Fibroblast of villous mesenchyme (primary cell): Measurements from ENCODE around the gene ARRB2. TPM values are rescaled to one million over a fixed set of nuclear protein-coding genes. Genes with fewer than 3 reads are reported as not detected.

Experiments used
- DNase-seq: peaks from one replicate; pipeline ENCODE4 v3.0.0-alpha.2; 2010; ENCODE audit warnings: low read depth
- H3K4me3 ChIP-seq: 2 replicates; pipeline ENCODE4 v1.5.1; 2011; ENCODE audit warnings: low read depth, mild to moderate bottlenecking, low read length
- CTCF ChIP-seq: IDR thresholded peaks from 2 replicates; pipeline ENCODE4 v1.5.1; 2012; ENCODE audit warnings: low read depth, mild to moderate bottlenecking, low read length; ENCODE audit not compliant: insufficient read depth
- total RNA-seq: library from RNA; depleted of rRNA; stranded (reverse); fragments of >200 nt; gene quantifications from 2 replicates; pipeline ENCODE4 v1.2.3, GENCODE V29; 2012

Gene ARRB2
- total RNA-seq, 1 donor, result 3.5 TPM

- H3K4me3 ChIP-seq, result no peak overlapping the region
- no peak for DNase-seq
- no peak for TF ChIP-seq CTCF
Observed at GRCh38 chr17:4719146-4719545, 8.7 kb downstream of the ARRB2 start.

GRCh38 chr17:4719684-4720221, 9.3 kb downstream of the ARRB2 start:
- H3K4me3 ChIP-seq, result no peak overlapping the region
- DNase-seq, result no peak
- no peak for TF ChIP-seq CTCF

- DNase-seq, result no peak
- no peak overlapping the region for H3K4me3 ChIP-seq
- TF ChIP-seq CTCF, result no peak
Observed at GRCh38 chr17:4720787-4721186, 10.4 kb downstream of the ARRB2 start.

- H3K4me3 ChIP-seq, result no peak overlapping the region
- TF ChIP-seq CTCF, result no peak
- peak; percentile 22 for DNase-seq
Observed at GRCh38 chr17:4721203-4722135, 11.0 kb downstream of the ARRB2 start.

GRCh38 chr17:4722678-4723240, 12.3 kb downstream of the ARRB2 start:
- TF ChIP-seq CTCF, result no peak
- no peak for DNase-seq

GRCh38 chr17:4724650-4725049, 14.2 kb downstream of the ARRB2 start:
- no peak overlapping the region for H3K4me3 ChIP-seq
- no peak for TF ChIP-seq CTCF
- no peak for DNase-seq

More at GRCh38 chr17:4722678-4723240, 12.3 kb downstream of the ARRB2 start:
- H3K4me3 ChIP-seq, result no peak overlapping the region
